ENCODE measurements around the gene GRIN2A. TPM values are rescaled to one million over a fixed set of nuclear protein-coding genes. Genes with fewer than 3 reads are reported as not detected.

Gene GRIN2A
- polyA plus RNA-seq (ENCODE audit: insufficient read length in 4 of 4) = 1 to 10 TPM; 4.9 to 6.9 (median 5.7) TPM

DNA sequence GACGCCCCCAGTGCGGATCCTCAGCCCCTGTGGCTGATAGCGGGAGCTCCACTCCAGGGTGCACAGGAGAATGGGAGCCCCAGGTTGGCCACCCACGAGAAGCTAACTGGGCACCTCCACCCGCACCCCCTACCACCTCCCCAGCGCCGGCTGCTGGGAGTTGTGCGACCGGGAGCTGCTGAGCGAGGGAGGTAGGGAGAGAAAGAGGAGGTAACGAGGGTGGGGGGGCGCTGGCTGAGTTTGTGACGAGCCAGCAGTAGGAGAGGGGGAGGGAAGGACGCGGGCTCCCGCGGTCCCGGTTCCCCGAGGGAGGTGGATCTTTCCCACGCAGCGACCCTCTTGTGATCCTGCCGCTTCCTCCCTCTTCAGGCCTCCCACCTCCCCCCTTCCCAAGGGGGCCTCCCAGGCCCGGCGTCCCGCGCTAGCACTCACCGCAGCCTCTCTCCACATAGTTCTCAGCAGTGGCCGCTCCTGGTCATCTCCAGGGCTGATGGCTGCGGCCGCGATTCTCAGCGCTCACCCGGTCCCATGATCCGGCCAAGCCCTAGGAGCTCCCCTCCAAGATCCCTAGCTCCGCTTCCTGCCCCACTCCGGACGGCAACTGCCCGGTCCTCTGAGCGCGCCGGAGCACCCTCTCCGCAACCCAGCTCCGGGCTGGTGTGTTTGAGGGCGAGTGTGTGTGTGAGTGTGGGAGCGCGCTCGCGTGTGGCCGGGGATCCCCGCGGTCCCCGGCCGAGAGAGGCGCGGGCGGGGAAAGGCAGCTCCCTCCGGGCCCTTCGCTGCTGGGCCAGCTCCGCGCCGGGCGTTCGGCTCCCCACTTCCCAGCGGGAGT is at the start of gene GRIN2A:
Gene GRIN2A (minus strand): TSS at position 207 of the 832 bp plus-strand sequence. CDS start 2,017 bp downstream, outside the sequence.
- peak in 2 of 4 donors; percentile 17 to 32 for DNase-seq (ENCODE audit: low read depth in 4 of 4, low spot score in 3 of 4)

DNA sequence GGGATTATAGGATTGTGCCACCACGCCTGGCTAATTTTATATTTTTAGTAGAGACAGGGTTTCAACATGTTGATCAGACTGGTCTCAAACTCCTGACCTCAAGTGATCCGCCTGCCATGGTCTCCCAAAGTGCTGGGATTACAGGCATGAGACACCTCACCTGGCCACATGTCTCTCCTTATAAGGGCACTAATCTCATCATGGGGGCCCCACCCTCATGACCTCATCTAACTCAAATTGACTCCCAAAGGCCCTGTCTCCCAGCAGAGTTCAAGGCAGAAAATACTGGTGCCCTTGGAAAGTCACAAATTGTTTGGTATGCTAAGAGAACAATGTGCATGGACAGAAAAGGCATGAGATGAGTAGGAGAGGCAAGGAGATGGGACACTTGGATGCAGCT is 49.3 kb upstream of the GRIN2A start:
- DNase-seq (ENCODE audit: low read depth in 4 of 4, low spot score in 3 of 4) = no peak

- DNase-seq (ENCODE audit: low read depth in 4 of 4, low spot score in 3 of 4) = no peak
Observed at GRCh38 chr16:10228779-10229178, 46.6 kb upstream of the GRIN2A start.

GRCh38 chr16:10226987-10227306 is 44.7 kb upstream of the GRIN2A start:
- DNase-seq (ENCODE audit: low read depth in 4 of 4, low spot score in 3 of 4) = no peak

DNA sequence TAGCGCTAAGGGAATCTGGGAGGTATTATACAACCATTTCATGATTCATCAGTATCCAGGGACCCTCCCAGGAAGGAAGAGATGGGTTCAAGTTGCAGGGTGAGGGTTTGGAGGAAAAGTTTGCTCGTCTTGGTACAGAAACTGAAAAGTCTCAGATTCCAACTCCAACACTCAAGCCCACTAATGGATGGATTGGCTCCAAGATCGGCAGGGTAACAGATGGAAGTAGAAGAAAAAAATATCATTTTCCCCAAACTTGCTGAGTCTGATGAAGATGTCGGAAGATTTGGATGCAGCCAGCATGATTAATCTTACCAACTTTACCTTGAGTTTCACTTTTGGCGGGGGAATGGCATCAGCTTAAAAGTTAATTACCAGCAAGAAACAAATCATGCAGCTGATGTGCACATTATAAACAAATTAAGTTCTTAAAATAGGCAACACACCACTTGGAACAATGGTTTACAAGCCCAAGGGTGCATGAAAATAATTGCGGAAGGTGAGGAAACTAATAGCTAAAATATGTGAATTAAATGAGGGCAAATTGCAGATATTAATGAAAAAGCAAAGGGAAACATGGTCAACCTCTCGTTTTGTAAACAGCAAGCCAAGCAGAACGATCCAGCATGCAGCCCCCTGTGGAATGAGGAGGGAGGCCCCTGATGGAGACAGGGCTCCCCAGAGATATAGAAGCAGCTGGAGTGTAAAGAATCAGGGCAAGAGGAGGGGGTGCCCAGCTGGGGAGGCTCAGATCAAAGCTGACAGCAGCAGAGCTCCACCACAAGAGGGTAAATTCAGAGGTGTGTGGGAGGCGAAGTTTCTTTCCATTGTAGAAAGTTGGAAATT is 44.1 kb upstream of the GRIN2A start:
- DNase-seq (ENCODE audit: low read depth in 4 of 4, low spot score in 3 of 4) = no peak

- DNase-seq (ENCODE audit: low read depth in 4 of 4, low spot score in 3 of 4) = no peak
Observed at GRCh38 chr16:10225653-10226052, 43.4 kb upstream of the GRIN2A start.

DNA sequence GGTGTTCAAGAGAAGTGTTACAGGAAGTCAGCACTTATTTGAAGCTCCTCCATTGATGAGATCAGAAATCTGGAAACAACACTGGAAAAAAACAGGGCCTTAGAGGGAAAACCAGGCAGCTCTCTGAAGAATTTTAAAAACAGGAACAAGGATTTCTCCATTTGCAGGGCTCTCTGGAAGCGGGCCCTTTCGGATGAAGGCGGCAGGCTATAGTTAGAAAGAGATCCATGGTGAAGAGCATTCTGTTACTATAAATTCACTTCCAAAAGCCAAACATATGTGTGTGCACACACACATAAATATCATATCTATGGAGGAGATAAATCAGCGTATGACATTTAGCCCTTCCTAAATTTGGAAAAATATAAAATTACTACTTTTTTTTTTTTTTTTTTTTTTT is 42.6 kb upstream of the GRIN2A start:
- no peak for DNase-seq (ENCODE audit: low read depth in 4 of 4, low spot score in 3 of 4)

DNA sequence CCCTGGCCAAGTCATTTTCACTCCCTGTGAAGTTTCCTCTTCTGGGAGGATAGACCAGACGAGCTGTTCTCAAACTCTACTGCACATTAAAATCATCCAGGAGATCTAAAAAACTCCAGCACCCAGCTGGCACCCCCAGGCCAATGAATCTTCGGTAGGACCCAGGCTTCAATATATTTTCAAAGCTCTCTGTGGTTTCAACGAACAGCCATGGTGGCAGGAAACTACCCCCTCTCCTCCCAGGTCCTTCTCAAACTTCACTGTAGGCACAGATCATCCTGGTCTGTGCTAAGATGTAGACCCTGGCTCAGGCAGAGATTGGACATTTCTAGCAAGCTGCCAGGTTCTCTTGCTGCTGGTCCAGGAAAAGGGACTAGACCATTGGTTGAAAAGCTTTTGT is 38.7 kb upstream of the GRIN2A start:
- no peak for DNase-seq (ENCODE audit: low read depth in 4 of 4, low spot score in 3 of 4)

DNA sequence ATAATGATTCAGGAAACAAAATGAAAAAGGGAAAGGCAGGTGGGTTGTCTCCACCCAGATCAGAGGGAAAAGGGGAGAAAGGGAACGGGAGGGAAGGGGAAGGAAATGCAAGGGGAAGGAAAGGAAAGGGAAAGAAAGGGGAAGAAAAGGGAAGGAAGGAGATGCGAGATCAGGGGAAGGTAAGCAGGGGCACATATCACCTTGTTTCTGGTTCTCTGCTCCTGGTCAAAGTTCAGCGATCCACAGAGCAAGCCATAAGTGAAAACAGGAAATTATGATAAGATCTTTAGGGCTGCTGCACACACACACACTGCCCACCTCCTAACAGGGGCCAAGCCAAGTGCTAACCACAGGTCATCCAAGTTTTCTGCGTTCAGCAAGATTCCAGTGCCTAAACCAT is 37.5 kb upstream of the GRIN2A start:
- DNase-seq (ENCODE audit: low read depth in 4 of 4, low spot score in 3 of 4) = no peak

- DNase-seq (ENCODE audit: low read depth in 4 of 4, low spot score in 3 of 4) = no peak
Observed at GRCh38 chr16:10218490-10219206, 36.4 kb upstream of the GRIN2A start.

- no peak for DNase-seq (ENCODE audit: low read depth in 4 of 4, low spot score in 3 of 4)
Observed at GRCh38 chr16:10213748-10214147, 31.5 kb upstream of the GRIN2A start.

GRCh38 chr16:10210944-10211343 is 28.7 kb upstream of the GRIN2A start:
- DNase-seq (ENCODE audit: low read depth in 4 of 4, low spot score in 3 of 4) = no peak

DNA sequence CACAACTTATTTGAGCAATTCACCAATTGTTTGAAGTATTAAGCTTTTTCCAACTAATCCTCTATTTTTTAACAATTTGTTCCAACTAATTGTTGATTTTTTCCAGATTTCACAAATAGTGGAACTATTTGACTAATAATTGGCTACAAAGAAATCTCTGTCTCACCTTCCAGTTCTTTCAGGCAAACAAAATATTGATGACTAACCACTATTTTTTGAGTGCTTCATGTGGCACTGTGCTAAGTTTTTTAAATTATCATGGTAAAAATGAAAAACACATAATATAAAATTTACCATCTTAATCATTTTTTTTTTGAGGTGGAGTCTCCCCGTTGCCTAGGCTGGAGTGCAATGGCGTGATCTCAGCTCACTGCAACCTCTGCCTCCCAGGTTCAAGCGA is 24.6 kb upstream of the GRIN2A start:
- DNase-seq (ENCODE audit: low read depth in 4 of 4, low spot score in 3 of 4) = no peak

- no peak for DNase-seq (ENCODE audit: low read depth in 4 of 4, low spot score in 3 of 4)
Observed at GRCh38 chr16:10206215-10206614, 24.0 kb upstream of the GRIN2A start.

- no peak for DNase-seq (ENCODE audit: low read depth in 4 of 4, low spot score in 3 of 4)
Observed at GRCh38 chr16:10205688-10206087, 23.5 kb upstream of the GRIN2A start.

GRCh38 chr16:10202649-10203048 is 20.4 kb upstream of the GRIN2A start:
- no peak for DNase-seq (ENCODE audit: low read depth in 4 of 4, low spot score in 3 of 4)

GRCh38 chr16:10200637-10201586 is 18.7 kb upstream of the GRIN2A start:
- no peak for DNase-seq (ENCODE audit: low read depth in 4 of 4, low spot score in 3 of 4)

DNA sequence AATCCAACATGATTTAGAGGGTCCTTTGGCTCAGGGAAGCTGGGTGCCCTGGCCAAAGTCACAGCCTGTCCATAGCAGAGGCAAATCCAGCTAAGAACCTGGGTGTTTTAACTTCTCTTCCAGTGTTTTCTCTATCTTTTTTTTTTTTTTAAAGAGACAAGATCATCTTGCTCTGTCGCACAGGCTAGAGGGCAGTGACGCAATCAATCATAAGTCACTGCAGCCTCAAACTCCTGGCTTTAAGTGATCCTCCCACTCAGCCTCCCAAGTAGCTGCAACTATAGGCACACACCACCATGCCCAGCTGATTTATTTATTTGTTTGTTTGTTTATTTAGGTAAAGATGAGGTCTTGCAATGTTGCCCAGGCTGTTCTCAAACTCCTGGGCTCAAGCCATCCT is 14.8 kb upstream of the GRIN2A start:
- DNase-seq (ENCODE audit: low read depth in 4 of 4, low spot score in 3 of 4) = no peak

- no peak for DNase-seq (ENCODE audit: low read depth in 4 of 4, low spot score in 3 of 4)
Observed at GRCh38 chr16:10191096-10191495, 8.9 kb upstream of the GRIN2A start.

GRCh38 chr16:10189861-10190390 is 7.7 kb upstream of the GRIN2A start:
- DNase-seq (ENCODE audit: low read depth in 4 of 4, low spot score in 3 of 4) = no peak
